ENCODE data around the gene ZSWIM1. TPM values are rescaled to one million over a fixed set of nuclear protein-coding genes. Genes with fewer than 3 reads are reported as not detected.
A peak's percentile ranks its signal among the peaks of the same experiment; 100 is the strongest.

Gene ZSWIM1
- total and polyA plus RNA-seq, 12 donors, result 3.8 to 12.0 (median 9.8) TPM

DNA sequence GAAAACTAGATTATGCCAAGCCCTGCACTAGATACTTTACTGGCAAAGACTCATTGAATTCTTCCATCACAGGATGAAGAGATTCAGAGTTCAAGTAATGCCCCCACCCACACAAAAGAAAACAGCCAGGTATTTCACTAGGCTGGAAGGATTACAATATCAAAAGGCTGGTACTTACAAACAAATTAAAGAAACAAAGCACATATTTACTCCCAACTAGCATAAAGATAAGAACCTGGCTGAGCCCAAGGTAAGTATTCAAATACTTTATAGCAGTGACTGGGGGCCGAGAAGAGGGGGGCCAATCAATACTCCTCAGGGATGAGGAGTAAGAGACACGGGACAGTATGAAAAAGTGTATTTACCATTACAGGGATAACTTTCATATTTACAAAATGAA, 27.5 kb upstream of the ZSWIM1 start:
- ATAC-seq, result no peak
- WGBS, 2 donors, result 87 to 89% methylated on average over 2 of the region's 2 CpGs
- no peak for DNase-seq
- TF ChIP-seq, protein P1, sequence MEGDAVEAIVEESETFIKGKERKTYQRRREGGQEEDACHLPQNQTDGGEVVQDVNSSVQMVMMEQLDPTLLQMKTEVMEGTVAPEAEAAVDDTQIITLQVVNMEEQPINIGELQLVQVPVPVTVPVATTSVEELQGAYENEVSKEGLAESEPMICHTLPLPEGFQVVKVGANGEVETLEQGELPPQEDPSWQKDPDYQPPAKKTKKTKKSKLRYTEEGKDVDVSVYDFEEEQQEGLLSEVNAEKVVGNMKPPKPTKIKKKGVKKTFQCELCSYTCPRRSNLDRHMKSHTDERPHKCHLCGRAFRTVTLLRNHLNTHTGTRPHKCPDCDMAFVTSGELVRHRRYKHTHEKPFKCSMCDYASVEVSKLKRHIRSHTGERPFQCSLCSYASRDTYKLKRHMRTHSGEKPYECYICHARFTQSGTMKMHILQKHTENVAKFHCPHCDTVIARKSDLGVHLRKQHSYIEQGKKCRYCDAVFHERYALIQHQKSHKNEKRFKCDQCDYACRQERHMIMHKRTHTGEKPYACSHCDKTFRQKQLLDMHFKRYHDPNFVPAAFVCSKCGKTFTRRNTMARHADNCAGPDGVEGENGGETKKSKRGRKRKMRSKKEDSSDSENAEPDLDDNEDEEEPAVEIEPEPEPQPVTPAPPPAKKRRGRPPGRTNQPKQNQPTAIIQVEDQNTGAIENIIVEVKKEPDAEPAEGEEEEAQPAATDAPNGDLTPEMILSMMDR (IDR thresholded peaks at IDR 0.05), result no peak
- no peak overlapping the region for H3K27ac ChIP-seq
- H3K4me3 ChIP-seq, result no peak overlapping the region
- peaks cover 0 to 65% (median 0%) of the 10 kb centered on the region in 9 donors for H3K36me3 ChIP-seq
- H3K9me3 ChIP-seq, result no peaks in the 10 kb centered on the region
- peaks cover 10 to 44% (median 32%) of the 10 kb centered on the region in 9 donors for H3K4me1 ChIP-seq
- H3K27me3 ChIP-seq, result no peaks in the 10 kb centered on the region
- intact Hi-C loops (cut with DNase I), result no loop called here

DNA sequence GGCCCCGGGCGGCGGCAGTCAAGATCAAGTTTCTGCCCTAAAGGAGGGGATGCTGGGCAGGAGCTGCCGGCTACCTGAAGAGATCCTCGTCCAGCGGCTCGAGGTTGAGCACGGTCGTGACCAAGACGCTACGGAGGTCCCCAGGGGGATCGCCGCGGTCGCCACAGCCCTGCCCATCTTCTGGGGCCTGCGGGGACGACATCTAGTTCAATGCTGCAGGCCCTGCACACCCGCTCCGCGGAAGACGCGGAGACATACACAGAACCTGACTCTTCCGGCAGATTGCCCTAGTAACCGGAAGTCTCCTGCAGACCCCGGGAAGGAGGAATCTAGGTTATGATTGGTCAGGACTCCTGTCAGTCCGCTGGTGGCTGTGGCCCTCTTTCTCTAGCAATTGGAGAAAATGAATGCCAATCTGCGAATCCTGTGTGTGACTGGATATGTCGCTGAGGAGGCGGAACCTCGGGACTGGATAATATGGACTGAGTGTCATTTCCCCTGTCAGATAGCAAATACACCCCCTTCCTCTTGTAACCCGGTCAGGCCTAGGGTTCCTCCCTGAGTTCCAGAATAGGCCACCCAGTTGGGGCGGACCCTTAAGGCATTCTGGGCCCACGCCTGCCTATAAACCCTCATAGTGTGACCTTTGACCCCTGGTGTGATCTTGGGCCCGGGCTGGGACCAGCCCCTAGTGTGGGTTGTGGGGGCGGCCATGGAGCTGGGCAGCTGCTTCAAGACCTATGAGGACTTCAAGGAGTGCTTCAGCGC, 23.7 kb upstream of the ZSWIM1 start, which contains the start of the genes ACOT8 and ZSWIM3:
Gene ACOT8, minus strand, starts transcription at position 279 of the 768 bp plus-strand sequence. Its CDS starts 77 bp downstream, at position 202.
Gene ZSWIM3, plus strand, starts transcription at position 501 of the 768 bp plus-strand sequence. Its CDS starts 212 bp downstream, at position 713.
- Histone ChIP-seq H3K27ac (peak within 1 kb of the TSS; percentile 7 to 96 (median 87)), H3K4me3 (peak within 1 kb of the TSS; percentile 60 to 99 (median 86)), H3K4me1 (peaks cover 10 to 42% (median 35%) of the 10 kb centered on the region in 9 donors), H3K27me3 (no peaks in the 10 kb centered on the region), H3K36me3 (peaks cover 0 to 36% (median 0%) of the 10 kb centered on the region in 9 donors), H3K9me3 (no peaks in the 10 kb centered on the region)
- intact Hi-C loops (cut with DNase I), result loop anchor here in 1 of 10 donors (2.0 kb wide), 1 partner anchor 22 kb away; no protein-coding TSS in a partner anchor
- 1% methylated on average over 36 of the region's 36 CpGs for WGBS, 2 donors
- TF ChIP-seq, protein P1 (IDR thresholded peaks at IDR 0.05), result no peak
- DNase-seq, result peak; percentile 80 to 100
- ATAC-seq, result peak; percentile 97 to 99 (median 99)

DNA sequence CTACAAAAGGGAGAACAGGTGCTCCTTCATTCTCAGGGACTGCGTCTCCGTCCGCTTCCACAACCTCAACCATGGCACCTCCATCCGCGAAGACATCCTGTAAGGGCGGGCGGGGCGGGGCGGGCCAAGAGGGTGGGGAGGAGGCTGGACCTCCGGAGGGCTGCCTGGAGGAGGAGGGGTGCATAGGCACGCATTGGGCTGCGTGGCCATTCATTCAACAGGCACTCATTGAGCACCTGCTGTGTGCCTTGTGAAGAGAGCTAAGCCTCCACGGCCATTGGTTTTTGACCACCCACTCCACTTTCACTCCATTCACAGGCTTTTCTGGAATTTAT, 23.2 kb upstream of the ZSWIM1 start:
- Histone ChIP-seq H3K4me1 (peaks cover 10 to 42% (median 35%) of the 10 kb centered on the region in 9 donors), H3K4me3 (peak overlapping the region; percentile 60 to 99 (median 86)), H3K36me3 (peaks cover 0 to 30% (median 0%) of the 10 kb centered on the region in 9 donors), H3K9me3 (no peaks in the 10 kb centered on the region), H3K27ac (peak overlapping the region in 9 of 10 donors; percentile 77 to 96 (median 88)), H3K27me3 (no peaks in the 10 kb centered on the region)
- ATAC-seq (peak in 3 of 8 donors; percentile 15 to 26 (median 24)), DNase-seq (no peak)
- WGBS, 2 donors, result 11 to 12% methylated on average over 13 of the region's 13 CpGs
- TF ChIP-seq, protein P1 (IDR thresholded peaks at IDR 0.05), result no peak
- intact Hi-C loops (cut with DNase I), result loop anchor here in 1 of 10 donors (2.0 kb wide), 1 partner anchor 23 kb away; no protein-coding TSS in a partner anchor

DNA sequence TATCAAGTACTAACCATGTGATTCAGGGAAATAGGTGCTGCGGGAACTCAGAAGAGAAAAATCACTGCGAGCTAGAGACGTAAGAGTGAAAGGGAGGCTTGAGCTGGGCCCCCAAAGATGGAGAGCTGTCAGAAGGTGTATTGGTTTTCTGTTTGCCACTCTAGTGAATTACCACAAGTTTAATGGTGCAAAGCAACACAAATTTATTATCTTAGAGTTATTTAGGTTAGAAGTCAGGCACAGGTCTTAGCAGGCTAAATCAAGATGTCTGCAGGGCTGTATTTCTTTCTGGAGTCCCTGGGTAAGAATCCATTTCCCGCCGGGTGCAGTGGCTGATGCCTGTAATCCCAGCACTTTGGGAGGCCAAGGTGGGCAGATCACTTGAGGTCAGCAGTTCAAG, 21.1 kb upstream of the ZSWIM1 start:
- WGBS, 2 donors, result 94 to 96% methylated on average over 5 of the region's 5 CpGs
- Histone ChIP-seq H3K4me3 (no peak overlapping the region), H3K27ac (no peak overlapping the region), H3K27me3 (no peaks in the 10 kb centered on the region), H3K4me1 (peaks cover 10 to 33% (median 31%) of the 10 kb centered on the region in 9 donors), H3K36me3 (peaks cover 0 to 10% (median 0%) of the 10 kb centered on the region in 9 donors), H3K9me3 (no peaks in the 10 kb centered on the region)
- ATAC-seq (no peak), DNase-seq (no peak)
- intact Hi-C loops (cut with DNase I), result no loop called here
- TF ChIP-seq, protein P1 (IDR thresholded peaks at IDR 0.05), result no peak
